HAP-1 (cell line): Measurements from ENCODE around the gene CHTF8.

Source experiments
- DNase-seq, 2 experiments: peaks; one replicate each; pipeline ENCODE4 v3.0.0-alpha.2; 2016 to 2020; ENCODE audit warnings: low spot score in 2 of 2
- H3K27me3 ChIP-seq: fragments of 250-450 bp; sonication (Bioruptor Pico); 2 replicates; pipeline ENCODE4 v1.5.1; 2020; ENCODE audit warnings: low read depth, mild to moderate bottlenecking, moderate library complexity
- H3K36me3 ChIP-seq: fragments of 250-450 bp; sonication (Bioruptor Pico); replicated peaks from 2 replicates; pipeline ENCODE4 v1.5.1; 2020; ENCODE audit warnings: mild to moderate bottlenecking
- H3K4me1 ChIP-seq: fragments of 250-450 bp; sonication (Bioruptor Pico); 2 replicates; pipeline ENCODE4 v1.5.1; 2020; ENCODE audit warnings: mild to moderate bottlenecking
- H3K4me3 ChIP-seq: fragments of 250-450 bp; sonication (Bioruptor Pico); 2 replicates; pipeline ENCODE4 v1.5.1; 2020; ENCODE audit warnings: mild to moderate bottlenecking, moderate library complexity
- H3K9me3 ChIP-seq: fragments of 250-450 bp; sonication (Bioruptor Pico); 2 replicates; pipeline ENCODE4 v1.5.1; 2020; ENCODE audit warnings: mild to moderate bottlenecking, moderate library complexity
- in situ Hi-C: fragments of 300-500 bp; cut with MboI; formaldehyde crosslinking; loops from 3 replicates; pipeline ENCODE4 v1.14.3; 2020; ENCODE audit warnings: low sequenced_read_pairs, inconsistent platforms, mixed read lengths

CHTF8 gene

GRCh38 chr16:69114976-69115355 is 17.4 kb downstream of the CHTF8 start:
- H3K36me3 ChIP-seq = peaks cover 42% of the 10 kb centered on the region
- H3K9me3 ChIP-seq = no peaks in the 10 kb centered on the region
- no peak overlapping the region for H3K4me3 ChIP-seq
- H3K27me3 ChIP-seq = no peaks in the 10 kb centered on the region
- DNase-seq = no peak
- H3K4me1 ChIP-seq = no peaks in the 10 kb centered on the region
- in situ Hi-C loops = loop anchor here (5.0 to 10.0 kb wide), 4 partner anchors 213 to 590 kb away; no protein-coding TSS in a partner anchor

- no peaks in the 10 kb centered on the region for H3K9me3 ChIP-seq
- peaks cover 42% of the 10 kb centered on the region for H3K36me3 ChIP-seq
- H3K4me3 ChIP-seq = no peak overlapping the region
- DNase-seq = no peak
- in situ Hi-C loops = loop anchor here (5.0 to 10.0 kb wide), 3 partner anchors 212 to 590 kb away; no protein-coding TSS in a partner anchor
- no peaks in the 10 kb centered on the region for H3K4me1 ChIP-seq
- no peaks in the 10 kb centered on the region for H3K27me3 ChIP-seq
Measured at GRCh38 chr16:69114346-69114975, 17.9 kb downstream of the CHTF8 start.

DNA sequence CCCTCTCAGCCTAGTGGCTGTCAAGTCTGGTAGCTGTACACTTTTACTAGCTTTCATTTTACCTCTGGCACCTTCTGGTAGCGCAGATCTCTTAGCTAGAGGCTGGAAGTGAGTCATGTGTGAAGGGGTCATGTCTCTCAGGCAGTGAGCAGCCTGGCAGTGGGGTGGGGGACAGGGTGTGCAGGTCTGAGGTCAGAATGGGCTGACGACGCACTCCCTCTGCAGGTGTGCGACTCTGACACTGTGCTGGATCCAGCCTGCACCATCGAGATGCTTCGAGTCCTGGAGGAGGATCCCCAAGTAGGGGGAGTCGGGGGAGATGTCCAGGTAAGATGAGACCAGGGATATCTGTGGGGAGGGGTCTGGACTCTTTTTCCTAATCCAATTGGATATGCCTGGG is 19.2 kb downstream of the CHTF8 start:
- H3K4me1 ChIP-seq = no peaks in the 10 kb centered on the region
- no peaks in the 10 kb centered on the region for H3K9me3 ChIP-seq
- H3K4me3 ChIP-seq = no peak overlapping the region
- peaks cover 29% of the 10 kb centered on the region for H3K36me3 ChIP-seq
- in situ Hi-C loops = loop anchor here (5.0 to 10.0 kb wide), 3 partner anchors 211 to 588 kb away; no protein-coding TSS in a partner anchor
- DNase-seq = no peak
- no peaks in the 10 kb centered on the region for H3K27me3 ChIP-seq

GRCh38 chr16:69112285-69113129 is 19.9 kb downstream of the CHTF8 start:
- H3K27me3 ChIP-seq = no peaks in the 10 kb centered on the region
- peak; percentile 38 to 86 for DNase-seq
- H3K4me1 ChIP-seq = no peaks in the 10 kb centered on the region
- in situ Hi-C loops = loop anchor here (5.0 to 10.0 kb wide), 3 partner anchors 210 to 588 kb away; no protein-coding TSS in a partner anchor
- H3K4me3 ChIP-seq = no peak overlapping the region
- peaks cover 22% of the 10 kb centered on the region for H3K36me3 ChIP-seq
- H3K9me3 ChIP-seq = no peaks in the 10 kb centered on the region

- in situ Hi-C loops = loop anchor here (5.0 to 10.0 kb wide), 3 partner anchors 210 to 587 kb away; no protein-coding TSS in a partner anchor
- no peak for DNase-seq
- H3K27me3 ChIP-seq = no peaks in the 10 kb centered on the region
- no peaks in the 10 kb centered on the region for H3K9me3 ChIP-seq
- H3K4me3 ChIP-seq = no peak overlapping the region
- H3K4me1 ChIP-seq = no peaks in the 10 kb centered on the region
- peaks cover 22% of the 10 kb centered on the region for H3K36me3 ChIP-seq
Measured at GRCh38 chr16:69111876-69112230, 20.5 kb downstream of the CHTF8 start.

DNA sequence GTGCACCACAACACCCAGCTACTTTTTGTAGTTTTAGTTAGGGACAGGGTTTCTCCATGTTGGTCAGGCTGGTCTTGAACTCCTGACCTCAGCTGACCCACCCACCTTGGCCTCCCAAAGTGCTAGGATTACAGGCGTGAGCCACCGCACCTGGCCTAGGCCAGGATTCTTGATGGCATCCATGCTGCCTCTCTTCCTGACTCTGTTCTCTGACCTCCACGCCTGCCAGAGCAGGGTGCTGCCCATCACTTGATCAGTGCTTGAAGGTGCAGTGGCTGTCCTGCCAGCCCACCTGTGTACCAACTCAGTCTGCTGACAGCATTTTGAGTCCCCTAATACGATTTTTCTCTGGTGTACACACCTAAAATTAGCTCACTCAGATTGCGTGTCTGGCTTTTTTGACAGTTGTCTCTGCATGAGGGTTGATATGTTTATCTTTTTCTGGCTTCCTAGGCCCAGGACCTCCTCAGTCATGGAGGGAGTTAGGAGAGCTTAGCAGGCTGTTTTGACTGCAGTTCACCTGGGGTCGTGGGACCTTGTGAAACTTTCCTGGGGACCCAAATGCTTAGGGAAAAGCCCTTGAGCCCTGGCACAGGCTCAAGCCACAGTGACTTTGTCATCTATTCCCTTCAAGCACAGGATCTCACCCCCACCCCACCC is 21.0 kb downstream of the CHTF8 start:
- in situ Hi-C loops = loop anchor here (5.0 to 10.0 kb wide), 3 partner anchors 209 to 587 kb away; no protein-coding TSS in a partner anchor
- Histone ChIP-seq H3K9me3 (no peaks in the 10 kb centered on the region), H3K27me3 (no peaks in the 10 kb centered on the region), H3K36me3 (peaks cover 22% of the 10 kb centered on the region), H3K4me3 (no peak overlapping the region), H3K4me1 (no peaks in the 10 kb centered on the region)
- no peak for DNase-seq

- H3K4me1 ChIP-seq = peaks cover under 1% of the 10 kb centered on the region
- no peaks in the 10 kb centered on the region for H3K27me3 ChIP-seq
- in situ Hi-C loops = loop anchor here (5.0 to 10.0 kb wide), 3 partner anchors 208 to 586 kb away; no protein-coding TSS in a partner anchor
- no peak overlapping the region for H3K4me3 ChIP-seq
- peaks cover 22% of the 10 kb centered on the region for H3K36me3 ChIP-seq
- DNase-seq = no peak
- no peaks in the 10 kb centered on the region for H3K9me3 ChIP-seq
Measured at GRCh38 chr16:69110406-69110805, 22.0 kb downstream of the CHTF8 start.

DNA sequence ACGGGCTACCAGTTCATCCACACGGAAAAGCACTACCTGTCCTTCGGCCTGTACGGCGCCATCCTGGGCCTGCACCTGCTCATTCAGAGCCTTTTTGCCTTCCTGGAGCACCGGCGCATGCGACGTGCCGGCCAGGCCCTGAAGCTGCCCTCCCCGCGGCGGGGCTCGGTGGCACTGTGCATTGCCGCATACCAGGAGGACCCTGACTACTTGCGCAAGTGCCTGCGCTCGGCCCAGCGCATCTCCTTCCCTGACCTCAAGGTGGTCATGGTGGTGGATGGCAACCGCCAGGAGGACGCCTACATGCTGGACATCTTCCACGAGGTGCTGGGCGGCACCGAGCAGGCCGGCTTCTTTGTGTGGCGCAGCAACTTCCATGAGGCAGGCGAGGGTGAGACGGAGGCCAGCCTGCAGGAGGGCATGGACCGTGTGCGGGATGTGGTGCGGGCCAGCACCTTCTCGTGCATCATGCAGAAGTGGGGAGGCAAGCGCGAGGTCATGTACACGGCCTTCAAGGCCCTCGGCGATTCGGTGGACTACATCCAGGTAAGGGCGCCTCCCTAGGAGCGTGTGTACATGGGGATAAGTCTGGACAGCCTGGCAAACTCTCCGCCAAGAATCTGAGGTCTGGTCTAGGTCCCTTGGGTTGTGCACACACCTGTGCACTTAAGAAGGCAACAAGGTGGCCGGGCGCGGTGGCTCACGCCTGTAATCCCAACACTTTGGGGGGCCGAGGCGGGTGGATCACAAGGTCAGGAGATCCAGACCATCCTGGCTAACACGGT is 22.7 kb downstream of the CHTF8 start:
- Histone ChIP-seq H3K27me3 (no peaks in the 10 kb centered on the region), H3K4me3 (no peak overlapping the region), H3K36me3 (peaks cover 14% of the 10 kb centered on the region), H3K9me3 (no peaks in the 10 kb centered on the region), H3K4me1 (peaks cover 4% of the 10 kb centered on the region)
- in situ Hi-C loops = loop anchor here (5.0 to 10.0 kb wide), 3 partner anchors 207 to 585 kb away; no protein-coding TSS in a partner anchor
- DNase-seq = no peak

DNA sequence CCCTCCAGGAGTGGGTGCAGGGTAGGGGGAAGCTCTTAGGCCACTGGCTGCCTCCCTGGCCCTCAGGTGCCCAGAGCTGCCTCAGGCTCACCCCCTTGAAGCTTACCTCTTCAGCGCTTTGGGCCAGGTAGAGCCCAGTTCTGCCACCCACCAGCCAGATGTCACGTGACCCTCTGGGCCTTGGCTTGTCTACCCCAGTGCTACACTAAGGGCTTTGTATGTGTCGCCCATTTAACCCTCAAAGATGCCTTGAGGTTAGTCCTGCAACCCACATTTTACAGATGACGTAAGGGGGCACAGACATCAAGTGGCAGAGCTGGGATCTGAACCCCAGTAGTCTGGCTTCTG is 23.5 kb downstream of the CHTF8 start:
- no peak for DNase-seq
- in situ Hi-C loops = no loop called here
- peaks cover 4% of the 10 kb centered on the region for H3K4me1 ChIP-seq
- no peak overlapping the region for H3K4me3 ChIP-seq
- H3K36me3 ChIP-seq = peaks cover 12% of the 10 kb centered on the region
- H3K27me3 ChIP-seq = no peaks in the 10 kb centered on the region
- no peaks in the 10 kb centered on the region for H3K9me3 ChIP-seq

DNA sequence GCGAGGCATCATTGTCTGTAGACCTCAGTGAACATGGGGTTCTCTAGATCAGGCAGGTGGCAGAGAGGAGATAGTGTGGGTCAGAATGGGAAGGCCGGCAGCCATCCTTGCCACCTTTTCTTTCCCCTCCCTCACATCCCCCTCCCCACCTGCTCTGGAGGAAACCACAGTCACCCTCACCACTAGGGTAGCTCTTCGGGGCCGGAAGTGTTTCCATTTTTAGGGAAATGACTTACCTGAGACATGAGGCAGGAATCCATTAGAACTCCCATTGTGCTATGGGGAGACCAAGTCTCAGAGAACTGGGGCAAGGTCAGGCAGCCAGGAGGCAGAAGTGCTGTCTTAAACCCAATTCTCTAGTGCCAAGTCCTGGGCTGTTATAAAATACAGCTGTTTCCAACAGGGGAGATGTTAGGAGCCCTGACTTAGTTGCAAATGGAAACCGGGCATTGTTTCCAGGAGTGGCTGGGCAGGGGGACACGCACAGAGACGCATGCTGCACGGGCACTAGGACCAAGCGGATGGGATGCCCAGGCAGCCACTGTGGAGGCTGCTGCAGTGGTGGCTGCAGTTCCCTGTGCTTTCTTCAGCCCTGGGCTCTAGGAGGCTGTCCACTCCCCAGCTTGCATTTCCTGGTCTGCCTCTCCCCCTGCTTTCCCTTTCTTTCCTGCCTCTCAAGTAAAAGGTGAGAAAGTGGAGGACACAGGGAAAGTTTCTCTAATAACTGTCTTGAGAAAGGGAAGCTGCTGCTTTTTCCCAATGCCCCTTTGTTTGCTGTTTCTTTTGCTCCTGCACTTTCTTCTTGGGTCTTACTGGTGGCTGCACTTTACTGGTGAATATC is 24.1 kb downstream of the CHTF8 start:
- no peak for DNase-seq
- Histone ChIP-seq H3K9me3 (no peaks in the 10 kb centered on the region), H3K27me3 (no peaks in the 10 kb centered on the region), H3K4me3 (no peak overlapping the region), H3K36me3 (peaks cover 12% of the 10 kb centered on the region), H3K4me1 (peaks cover 4% of the 10 kb centered on the region)
- in situ Hi-C loops = no loop called here

GRCh38 chr16:69107316-69107962 is 24.9 kb downstream of the CHTF8 start:
- Histone ChIP-seq H3K27me3 (no peaks in the 10 kb centered on the region), H3K9me3 (no peaks in the 10 kb centered on the region), H3K4me3 (no peak overlapping the region), H3K4me1 (peaks cover 4% of the 10 kb centered on the region), H3K36me3 (peaks cover 12% of the 10 kb centered on the region)
- no peak for DNase-seq
- in situ Hi-C loops = no loop called here
